MM.1S (cell line): ENCODE data around the gene MYL6B.

ENCODE experiments used
- CTCF ChIP-seq: fragments of 300-600 bp; sonication (generic); IDR thresholded peaks from 2 replicates; pipeline ENCODE4 v1.5.1; 2016; ENCODE audit warnings: antibody characterized with exemption, low read length, mixed read lengths
- EZH2 ChIP-seq: fragments of 300-600 bp; sonication (generic); optimal IDR thresholded peaks from 2 replicates; pipeline ENCODE3; 2017; ENCODE audit warnings: low read depth, mild to moderate bottlenecking, antibody characterized with exemption, low read length, mixed read lengths
- EZH2phosphoT487 ChIP-seq: fragments of 300-600 bp; sonication (generic); IDR thresholded peaks from 2 replicates; pipeline ENCODE4 v1.6.1; 2018; ENCODE audit warnings: antibody characterized with exemption, low read length

GRCh38 chr12:56107242-56107641, 45.1 kb upstream of the MYL6B start:
- no peak for TF ChIP-seq CTCF
- no peak for TF ChIP-seq EZH2phosphoT487
- no peak for TF ChIP-seq EZH2
